SH-SY5Y (cell line): ENCODE measurements around the gene PPHLN1.

Source experiments
- GATA2 ChIP-seq: IDR thresholded peaks from 2 replicates; pipeline ENCODE4 v1.6.1; 2011; ENCODE audit warnings: mild to moderate bottlenecking, low read depth, low read length
- GATA3 ChIP-seq: IDR thresholded peaks from 2 replicates; pipeline ENCODE4 v1.6.1; 2011; ENCODE audit warnings: low read depth, mild to moderate bottlenecking, low read length, moderate library complexity

- TF ChIP-seq GATA3: no peak
- TF ChIP-seq GATA2: no peak
Measured at GRCh38 chr12:42299392-42300308, 26.3 kb upstream of the PPHLN1 start.
